Measurements from ENCODE around the gene B4GALT2. TPM values are rescaled to one million over a fixed set of nuclear protein-coding genes. Genes with fewer than 3 reads are reported as not detected.

Gene B4GALT2
- total RNA-seq, 4 donors from 2014 or later, result 38.9 to 59.3 (median 48.3) TPM

GRCh38 chr1:43980255-43981134 is 1.5 kb downstream of the B4GALT2 start:
- no peaks in the 10 kb centered on the region for H3K9me3 ChIP-seq
- H3K4me3 ChIP-seq, result peak overlapping the region; percentile 61 to 94 (median 74)
- DNase-seq, result no peak
- peaks cover 43 to 64% (median 45%) of the 10 kb centered on the region in 3 donors for H3K4me1 ChIP-seq
- intact Hi-C loops (cut with DNase I), result no loop called here
- no peaks in the 10 kb centered on the region for H3K27me3 ChIP-seq
- peak overlapping the region; percentile 47 to 84 (median 80) for H3K27ac ChIP-seq
- TF ChIP-seq POLR2A (IDR thresholded peaks at IDR 0.05) (no peak), CTCF (IDR thresholded peaks at IDR 0.05) (no peak)
- peaks cover 12 to 66% (median 18%) of the 10 kb centered on the region in 3 donors for H3K36me3 ChIP-seq
- WGBS, 2 donors, result 40 to 59% methylated on average over 7 to 10 of the region's 13 CpGs

- Histone ChIP-seq H3K36me3 (peaks cover 12 to 69% (median 18%) of the 10 kb centered on the region in 3 donors), H3K27ac (peak overlapping the region; percentile 47 to 84 (median 80)), H3K4me3 (peak overlapping the region in 2 of 4 donors; percentile 87 to 94), H3K27me3 (no peaks in the 10 kb centered on the region), H3K9me3 (no peaks in the 10 kb centered on the region), H3K4me1 (peaks cover 37 to 58% (median 39%) of the 10 kb centered on the region in 3 donors)
- no peak for DNase-seq
- WGBS, 2 donors, result 36% methylated on average over 4 of the region's 20 CpGs; no CpG with 5 or more reads in 1 of the 2 donors
- TF ChIP-seq CTCF (IDR thresholded peaks at IDR 0.05) (no peak), POLR2A (IDR thresholded peaks at IDR 0.05) (no peak)
- intact Hi-C loops (cut with DNase I), result no loop called here
Measured at GRCh38 chr1:43981135-43981491, 2.1 kb downstream of the B4GALT2 start.

- intact Hi-C loops (cut with DNase I), result no loop called here
- TF ChIP-seq POLR2A (IDR thresholded peaks at IDR 0.05) (no peak), CTCF (IDR thresholded peaks at IDR 0.05) (no peak)
- peaks cover 9 to 69% (median 14%) of the 10 kb centered on the region in 3 donors for H3K36me3 ChIP-seq
- no peak for DNase-seq
- H3K4me1 ChIP-seq, result peaks cover 32 to 52% (median 37%) of the 10 kb centered on the region in 3 donors
- no peaks in the 10 kb centered on the region for H3K9me3 ChIP-seq
- 87 to 95% methylated on average over 3 to 20 of the region's 20 CpGs for WGBS, 2 donors
- no peak overlapping the region for H3K4me3 ChIP-seq
- H3K27me3 ChIP-seq, result no peaks in the 10 kb centered on the region
- H3K27ac ChIP-seq, result peak overlapping the region in 1 of 4 donors; percentile 84
Measured at GRCh38 chr1:43981636-43982035, 2.6 kb downstream of the B4GALT2 start.

GRCh38 chr1:43982241-43982640 is 3.2 kb downstream of the B4GALT2 start:
- Histone ChIP-seq H3K27ac (no peak overlapping the region), H3K9me3 (no peaks in the 10 kb centered on the region), H3K36me3 (peaks cover 4 to 65% (median 8%) of the 10 kb centered on the region in 3 donors), H3K27me3 (no peaks in the 10 kb centered on the region), H3K4me1 (peaks cover 26 to 46% (median 32%) of the 10 kb centered on the region in 3 donors), H3K4me3 (no peak overlapping the region)
- DNase-seq, result no peak
- TF ChIP-seq CTCF (IDR thresholded peaks at IDR 0.05), result no peak
- TF ChIP-seq POLR2A (IDR thresholded peaks at IDR 0.05), result no peak
- intact Hi-C loops (cut with DNase I), result no loop called here
- 97 to 100% methylated on average over 3 of the region's 8 CpGs for WGBS, 2 donors

- Histone ChIP-seq H3K4me1 (peaks cover 25 to 41% (median 32%) of the 10 kb centered on the region in 3 donors), H3K4me3 (no peak overlapping the region), H3K36me3 (peaks cover 3 to 59% (median 3%) of the 10 kb centered on the region in 3 donors), H3K27me3 (no peaks in the 10 kb centered on the region), H3K9me3 (no peaks in the 10 kb centered on the region), H3K27ac (no peak overlapping the region)
- DNase-seq, result no peak
- WGBS, 2 donors, result 83 to 84% methylated on average over 15 of the region's 15 CpGs
- intact Hi-C loops (cut with DNase I), result no loop called here
- TF ChIP-seq CTCF (IDR thresholded peaks at IDR 0.05) (no peak), POLR2A (IDR thresholded peaks at IDR 0.05) (no peak)
Measured at GRCh38 chr1:43982808-43983207, 3.8 kb downstream of the B4GALT2 start.
